GM21529 (cell line): ENCODE results near the gene ZMYM3.
"Not testable (repeated sequence)": the region's sequence is repeated elsewhere in the genome, so short reads cannot be mapped to it uniquely, and the experiment has no call there.

Source experiments
- ATAC-seq: cut with Tn5 transposase; IDR thresholded peaks from one replicate; pipeline ENCODE4 v1.9.1; 2021; ENCODE audit not compliant: unreplicated experiment

The ZMYM3 gene

GRCh38 chrX:71254092-71254963, at the start of gene ZMYM3:
TSS of gene ZMYM3 (minus strand) at chrX:71254140. CDS start at chrX:71253255, 885 bp downstream.
- ATAC-seq = peak; percentile 79

DNA sequence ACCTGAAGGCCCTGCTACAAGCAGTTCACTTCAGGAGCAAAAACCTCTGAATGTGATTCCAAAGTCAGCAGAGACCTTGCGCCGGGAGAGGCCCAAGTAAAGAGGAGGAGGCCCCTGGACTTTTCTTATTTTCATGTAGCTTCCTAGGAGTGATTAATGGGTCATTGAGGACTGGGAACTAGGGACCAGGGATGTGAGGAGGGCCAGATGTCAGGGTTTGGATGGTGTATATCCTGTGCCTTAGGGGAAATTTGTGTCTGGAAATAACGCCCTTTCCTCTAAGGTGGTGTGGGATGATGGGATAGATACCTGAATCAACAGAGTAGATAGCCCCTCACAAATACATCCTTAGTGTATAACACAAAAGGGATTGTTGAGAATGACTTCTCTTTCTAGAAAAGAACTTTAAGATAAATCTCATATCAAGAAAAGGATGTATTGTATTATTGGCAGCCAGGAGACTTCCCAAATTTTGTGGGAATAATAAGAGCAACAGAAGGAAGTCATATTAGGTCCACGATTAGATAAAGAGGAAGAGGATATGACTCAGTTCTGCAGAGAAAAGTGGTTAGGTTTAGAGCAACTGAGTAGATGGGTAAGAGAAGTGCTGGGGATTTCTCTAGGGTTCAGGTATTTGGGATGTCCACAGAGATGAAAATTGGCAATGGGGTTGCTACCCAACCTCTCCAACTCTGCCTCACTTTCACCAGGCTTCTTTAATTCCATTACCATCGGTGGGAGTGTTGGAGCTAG, 48.7 kb upstream of the ZMYM3 start:
- no peak for ATAC-seq

DNA sequence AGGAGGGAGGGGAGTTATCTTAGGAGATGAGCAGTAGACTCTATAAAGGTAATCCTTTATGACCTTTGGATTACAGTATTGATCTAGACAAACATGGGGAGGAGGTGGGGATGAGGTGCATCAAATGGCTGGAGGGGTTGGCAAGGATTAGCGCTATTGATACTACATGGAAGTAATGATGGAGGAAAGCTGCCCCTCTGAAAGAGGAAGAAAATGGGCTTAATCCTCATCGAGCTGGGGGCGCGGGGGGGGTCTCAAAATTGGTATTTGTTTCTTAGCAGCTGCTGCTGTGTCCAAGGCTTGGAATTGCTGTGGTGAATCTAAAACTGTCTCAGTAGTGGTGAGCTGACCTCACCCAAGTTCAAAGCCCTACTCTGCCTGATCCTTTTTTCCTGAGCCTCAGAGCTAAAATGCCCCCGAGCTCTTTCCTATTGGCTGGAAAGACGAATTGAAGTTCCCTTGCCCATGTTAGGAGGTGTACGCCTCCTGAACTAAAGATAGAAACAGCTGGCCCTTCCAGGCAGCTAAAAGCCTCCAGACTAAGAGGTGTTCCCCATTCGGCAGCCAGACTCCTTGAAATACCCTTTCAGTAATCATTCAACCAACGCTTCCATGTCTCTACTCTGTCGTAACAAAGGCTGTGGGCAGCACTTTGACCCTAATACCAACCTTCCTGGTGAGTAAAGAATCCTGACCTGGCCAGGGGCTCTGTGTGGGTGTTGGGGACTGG, 47.4 kb upstream of the ZMYM3 start, which contains the start of gene ITGB1BP2:
Gene ITGB1BP2 (plus strand): TSS at position 556 of the 730 bp plus-strand sequence. CDS start 57 bp downstream, at position 613.
- ATAC-seq = no peak

GRCh38 chrX:71300495-71300894, 46.6 kb upstream of the ZMYM3 start:
- ATAC-seq = not testable (repeated sequence)

GRCh38 chrX:71300064-71300463, 46.1 kb upstream of the ZMYM3 start:
- not testable (repeated sequence) for ATAC-seq

DNA sequence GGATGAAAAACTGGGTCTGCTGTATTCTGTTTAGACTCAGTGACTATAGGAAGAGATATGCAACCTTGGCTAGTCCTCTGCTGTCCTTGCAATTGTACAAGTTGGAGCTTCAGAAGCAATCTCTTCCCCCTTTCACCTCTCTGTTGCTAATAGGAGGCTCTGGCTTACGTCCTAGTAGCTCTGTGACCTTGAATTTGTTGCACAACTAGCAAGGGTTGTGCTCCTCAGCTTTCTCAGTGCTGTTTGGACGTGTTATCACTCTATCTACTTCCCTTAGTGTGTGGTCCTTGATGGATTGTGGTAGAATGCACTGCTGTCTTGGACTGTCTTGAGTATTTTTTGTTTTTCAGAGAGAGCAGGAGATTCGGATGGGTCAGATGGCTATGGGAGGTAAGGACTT, 44.2 kb upstream of the ZMYM3 start:
- ATAC-seq = no peak

- no peak for ATAC-seq
These were observed 42.9 kb upstream of the ZMYM3 start for GRCh38 chrX:71296806-71297205.

DNA sequence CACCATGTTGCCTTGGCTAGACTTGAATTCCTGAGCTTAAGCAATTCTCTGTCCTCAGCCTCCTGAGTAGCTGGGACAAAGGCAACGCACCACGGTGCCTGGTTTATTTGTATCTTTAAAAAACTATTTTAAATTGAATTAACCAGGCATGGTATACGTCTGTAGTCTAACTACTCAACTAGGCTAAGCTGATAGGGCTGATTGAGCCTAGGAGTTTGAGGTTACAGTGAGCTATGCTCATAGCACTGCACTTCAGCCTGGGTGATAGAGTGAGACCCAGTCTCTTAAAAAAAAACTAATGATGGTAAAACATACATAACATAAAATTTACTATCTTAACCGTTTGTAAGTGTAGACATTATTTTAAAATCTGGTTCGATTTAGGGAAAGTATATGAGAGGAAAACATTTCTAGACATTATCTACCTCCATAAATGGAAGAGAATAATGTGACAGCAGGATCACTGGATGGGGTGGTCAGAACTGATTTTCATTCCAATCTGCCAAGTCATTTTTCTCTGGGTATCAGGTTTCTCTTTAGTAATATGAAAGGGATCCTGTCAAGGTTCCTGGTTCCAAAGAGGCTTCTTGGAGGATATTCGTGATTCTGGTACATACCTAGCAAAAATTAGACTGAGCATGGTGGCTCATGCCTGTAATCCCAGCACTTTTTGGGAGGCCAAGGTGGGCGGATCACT, 38.9 kb upstream of the ZMYM3 start:
- no peak for ATAC-seq

GRCh38 chrX:71291381-71291780, 37.4 kb upstream of the ZMYM3 start:
- ATAC-seq = no peak

DNA sequence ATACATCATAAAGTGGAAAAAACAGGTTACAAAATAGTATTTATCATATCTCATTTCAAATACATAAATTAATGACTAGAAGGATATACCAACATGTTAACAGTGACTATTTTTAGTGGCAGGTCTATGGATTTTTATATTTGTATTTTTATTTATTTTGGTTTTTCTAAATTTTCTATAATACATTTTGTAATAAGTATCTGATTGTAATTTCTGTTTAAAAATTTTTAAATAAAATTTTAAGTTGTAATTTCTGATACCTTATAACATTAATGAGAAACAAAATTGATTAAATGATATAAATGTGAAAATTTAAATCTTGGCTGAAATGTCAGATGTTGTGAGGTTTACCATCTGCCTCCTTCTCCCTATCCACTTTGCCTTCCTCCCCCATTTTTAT, 32.0 kb upstream of the ZMYM3 start:
- no peak for ATAC-seq

DNA sequence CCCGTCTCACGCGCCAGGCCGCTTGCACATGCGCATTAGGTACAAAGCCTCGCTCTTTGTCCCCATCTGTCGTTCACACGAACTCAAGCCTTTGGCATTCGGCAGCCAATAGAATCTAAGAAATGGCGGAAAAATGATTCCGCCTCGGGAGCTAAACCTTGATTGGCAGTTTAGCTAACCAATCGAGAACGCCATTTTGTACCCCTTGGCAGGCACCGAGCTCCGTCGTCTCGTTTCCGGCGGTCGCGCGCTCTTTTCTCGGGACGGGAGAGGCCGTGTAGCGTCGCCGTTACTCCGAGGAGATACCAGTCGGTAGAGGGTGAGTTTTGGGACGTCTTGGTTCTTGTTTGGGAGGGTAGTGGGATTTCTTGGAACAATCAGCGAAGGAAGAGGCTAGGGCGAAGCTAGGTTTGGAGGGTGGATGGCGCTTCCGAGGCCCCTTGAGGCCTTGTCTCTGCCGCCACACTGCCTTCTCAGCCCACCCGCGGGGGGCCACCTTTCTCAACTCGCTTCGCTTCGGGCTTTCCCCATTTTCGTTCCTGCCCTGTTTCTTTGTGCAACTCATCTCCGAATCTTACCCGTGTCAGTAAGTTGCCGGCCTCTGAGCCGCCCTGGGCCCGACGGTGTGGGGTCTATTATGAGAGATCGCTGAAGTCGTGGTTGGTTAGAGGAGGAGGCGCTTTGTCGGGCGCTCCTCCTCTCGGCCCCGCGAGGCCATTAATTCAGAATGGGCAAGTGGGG, 29.6 kb upstream of the ZMYM3 start, which contains the start of gene NONO:
Gene NONO (plus strand): TSS at position 233 of the 741 bp plus-strand sequence. CDS start 7,003 bp downstream, outside the sequence.
- ATAC-seq = peak; percentile 82

GRCh38 chrX:71282514-71283402, 28.8 kb upstream of the ZMYM3 start:
- peak; percentile 27 for ATAC-seq

GRCh38 chrX:71281300-71281699, 27.4 kb upstream of the ZMYM3 start:
- ATAC-seq = not testable (repeated sequence)

GRCh38 chrX:71272313-71272712, 18.4 kb upstream of the ZMYM3 start:
- not testable (repeated sequence) for ATAC-seq

DNA sequence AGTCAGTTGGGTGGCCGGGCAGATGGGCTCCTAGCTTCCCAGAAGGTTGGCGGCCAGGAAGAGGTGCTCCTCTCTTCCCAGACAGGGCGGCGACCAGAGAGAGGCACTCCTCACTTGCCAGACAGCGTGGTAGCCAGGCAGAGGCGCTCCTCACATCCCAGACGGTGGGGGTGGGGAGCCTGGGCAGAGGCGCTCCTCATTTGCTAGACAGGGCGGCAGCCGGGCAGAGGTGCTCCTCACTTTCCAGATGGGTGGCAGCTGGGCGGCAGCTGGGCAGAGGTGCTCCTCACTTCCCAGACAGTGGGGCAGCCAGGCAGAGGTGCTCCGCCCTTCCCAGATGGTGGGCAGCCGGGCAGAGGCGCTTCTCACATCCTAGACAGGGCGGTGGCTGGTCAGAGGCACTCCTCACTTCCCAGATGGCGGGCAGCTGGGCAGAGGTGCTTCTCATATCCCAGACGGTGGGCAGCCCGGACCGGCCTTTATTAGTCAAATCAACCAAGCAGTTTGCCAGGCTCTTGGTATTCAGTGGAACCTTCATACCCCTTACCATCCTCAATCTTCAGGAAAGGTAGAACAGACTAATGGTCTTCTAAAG, 16.0 kb upstream of the ZMYM3 start:
- ATAC-seq = no peak

GRCh38 chrX:71268624-71269023, 14.7 kb upstream of the ZMYM3 start:
- not testable (repeated sequence) for ATAC-seq

DNA sequence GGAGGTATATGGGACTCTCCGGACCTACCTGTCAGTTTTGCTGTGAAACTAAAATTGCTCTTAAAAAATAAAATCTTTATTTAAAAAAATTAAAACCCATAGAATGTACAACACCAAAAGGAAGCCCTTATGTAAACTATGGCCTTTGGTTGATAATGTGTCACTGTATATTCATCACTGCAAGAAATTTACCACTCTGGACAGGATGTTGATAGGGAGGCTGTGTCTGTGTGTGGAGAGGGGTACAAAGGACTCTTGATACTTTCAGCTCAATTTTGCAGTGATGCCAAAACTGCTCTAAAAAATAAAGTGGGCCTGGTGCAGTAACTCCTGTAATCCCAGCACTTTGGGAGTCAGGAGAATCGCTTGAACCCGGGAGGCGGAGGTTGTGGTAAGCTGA, 2.9 kb upstream of the ZMYM3 start:
- ATAC-seq = no peak

DNA sequence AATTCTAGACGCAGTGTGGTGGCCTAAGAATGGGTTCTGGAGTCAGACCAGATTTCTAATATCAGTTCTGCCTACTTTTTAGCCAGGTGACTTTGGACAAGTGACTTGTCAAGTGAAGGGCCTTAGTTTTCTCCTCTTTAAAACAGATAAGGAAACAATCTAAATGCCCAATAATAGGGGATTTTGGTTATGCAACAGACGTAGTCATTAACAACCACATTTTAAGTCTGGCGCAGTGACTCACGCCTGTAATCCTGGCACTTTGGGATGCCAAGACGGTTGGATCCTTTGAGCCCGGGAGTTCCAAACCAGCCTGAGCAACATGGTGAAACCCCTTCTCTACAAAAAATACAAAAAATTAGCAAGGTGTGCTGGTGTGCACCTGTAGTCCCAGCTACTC, 2.1 kb upstream of the ZMYM3 start:
- no peak for ATAC-seq
